K562 (cell line): ENCODE results near the gene MEA1. TPM values are rescaled to one million over a fixed set of nuclear protein-coding genes. Genes with fewer than 3 reads are reported as not detected.

Source experiments
- ATAC-seq: fragments of 200-7000 bp; cut with Tn5 transposase; 3 replicates; pipeline ENCODE4 v1.9.1; 2020; ENCODE audit warnings: moderate library complexity
- BruUV-seq: library from RNA; stranded (reverse); fragments of 400-500 nt; replicated peaks from 2 replicates; lab custom pipeline; 2021; lab: Mats Ljungman, UMichigan
- CTCF ChIA-PET: fragments of 300-600 bp; formaldehyde crosslinking; extraction: SDS; loops from one replicate; lab custom pipeline; 2021; ENCODE audit warnings: low intra/inter-chr PET ratio; lab: Yijun Ruan, JAX
- POLR2A ChIA-PET: fragments of 300-600, 350-650 bp; sonication (Branson Sonifier 250); formaldehyde crosslinking; extraction: SDS; loops from one replicate; lab custom pipeline; 2021; ENCODE audit warnings: antibody characterized with exemption, inconsistent platforms; lab: Yijun Ruan, JAX
- DNase-seq, 4 experiments: peaks; one replicate each; pipeline versions ENCODE4 v3.0.0 to v3.0.0-alpha.2; 2011 to 2018; ENCODE audit warnings: low spot score in 3 of 4, mixed read lengths in 3 of 4; ENCODE audit errors: extremely low read depth in 1 of 4
- FAIRE-seq: peaks from 2 replicates; lab custom pipeline; 2011; peaks lifted over from hg19 to GRCh38; lab: Jason Lieb, UNC
- H2AFZ ChIP-seq: 2 replicates; pipeline ENCODE4 v1.6.0; 2011; ENCODE audit warnings: low read depth, low read length, control low read depth, inconsistent platforms
- H3K27ac ChIP-seq: fragments of 200-600 bp; 3 replicates; pipeline ENCODE4 v1.8.0; 2011; ENCODE audit warnings: low read depth, mild to moderate bottlenecking, control low read depth, inconsistent platforms, low read length, moderate library complexity, mixed read lengths; ENCODE audit errors: extremely low read depth
- H3K27me3 ChIP-seq, 2 experiments: fragments of 300-600 bp in 1 of 2; 2 replicates in 1 of 2; 3 replicates in 1 of 2; pipeline versions ENCODE4 v1.6.0 to v1.8.0; 2011; ENCODE audit warnings: inconsistent platforms in 2 of 2, low read length in 2 of 2, mild to moderate bottlenecking in 1 of 2, mixed read lengths in 1 of 2, moderate library complexity in 1 of 2; ENCODE audit not compliant: control insufficient read depth in 2 of 2, insufficient read depth in 2 of 2
- H3K36me3 ChIP-seq: fragments of 300-600 bp; 3 replicates; pipeline ENCODE4 v1.8.0; 2011; ENCODE audit warnings: mild to moderate bottlenecking, low read length, inconsistent platforms; ENCODE audit not compliant: control insufficient read depth, insufficient read depth
- H3K4me1 ChIP-seq, 2 experiments: fragments of 200-600 bp in 1 of 2; replicated peaks in 1 of 2; 2 replicates in 1 of 2; 3 replicates in 1 of 2; pipeline versions ENCODE4 v1.5.1 to v1.8.0; 2011; ENCODE audit warnings: inconsistent platforms in 2 of 2, low read length in 2 of 2, mild to moderate bottlenecking in 1 of 2, mixed read lengths in 1 of 2, moderate library complexity in 1 of 2; ENCODE audit not compliant: control insufficient read depth in 2 of 2, insufficient read depth in 2 of 2
- H3K4me2 ChIP-seq: 2 replicates; pipeline ENCODE4 v1.6.1; 2011; ENCODE audit warnings: low read length, control low read depth, inconsistent platforms, mixed read lengths; ENCODE audit not compliant: insufficient read depth
- H3K4me3 ChIP-seq: fragments of 200-600 bp; sonication (generic), shearing (Covaris generic); 2 replicates; pipeline ENCODE4 v1.5.1; 2016; ENCODE audit warnings: control low read depth, inconsistent platforms
- H3K79me2 ChIP-seq: fragments of 200-600 bp; 3 replicates; pipeline ENCODE4 v1.8.0; 2011; ENCODE audit warnings: low read length, inconsistent platforms; ENCODE audit not compliant: control insufficient read depth, insufficient read depth
- H3K9ac ChIP-seq, 2 experiments: 2 replicates each; pipeline versions ENCODE4 v1.6.0 to v1.6.1; 2011; ENCODE audit warnings: low read depth in 2 of 2, low read length in 2 of 2, control low read depth in 1 of 2, inconsistent platforms in 1 of 2, mild to moderate bottlenecking in 1 of 2, mixed read lengths in 1 of 2; ENCODE audit not compliant: insufficient read depth in 1 of 2
- H3K9me1 ChIP-seq: one replicate; pipeline ENCODE4 v1.6.0; 2011; ENCODE audit warnings: inconsistent platforms, mild to moderate bottlenecking, low read length, moderate library complexity; ENCODE audit not compliant: control insufficient read depth, insufficient read depth
- H3K9me3 ChIP-seq: replicated peaks from 2 replicates; pipeline ENCODE4 v1.5.1; 2011; ENCODE audit warnings: low read depth, low read length, inconsistent platforms; ENCODE audit not compliant: control insufficient read depth, insufficient read depth
- H4K20me1 ChIP-seq: replicated peaks from 2 replicates; pipeline ENCODE4 v1.6.1; 2011; ENCODE audit warnings: low read length, inconsistent platforms, mixed read lengths; ENCODE audit not compliant: control insufficient read depth, insufficient read depth
- WGBS: fragments of 100-300 bp; shearing (Covaris generic); methylation state at CpG from one replicate; pipeline ENCODE4 v1.1.6; 2016; ENCODE audit warnings: low coverage, mixed read lengths; ENCODE audit not compliant: insufficient coverage; ENCODE audit errors: missing lambda C conversion rate; 5-methylcytosine and 5-hydroxymethylcytosine counted together
- in situ Hi-C: fragments of 300-500 bp; cut with MboI; formaldehyde crosslinking; loops from 4 replicates; pipeline ENCODE4 v1.15.0; 2018; ENCODE audit warnings: inconsistent platforms, mixed read lengths
- intact Hi-C: fragments of 100-400 bp; cut with micrococcal nuclease; formaldehyde crosslinking; loops from 2 replicates; pipeline ENCODE4 v1.14.2; 2022
- polyA plus RNA-seq, 8 experiments: library from polyadenylated mRNA; depleted of rRNA in 4 of 8; stranded (reverse) in 5 of 8; unstranded in 3 of 8; fragments of >200 nt; fragmentation: Nextera tagmentation in 2 of 8; fragmentation: Illumina TruSeq in 1 of 8; extraction: Ambion mirVana in 2 of 8; extraction: Trizol in 1 of 8; gene quantifications; 2 replicates each; pipeline versions ENCODE4 v1.2.1 to v1.2.3, GENCODE V29; 2011 to 2014; ENCODE audit warnings: inconsistent platforms in 1 of 8, missing spikeins in 1 of 8
- total RNA-seq, 7 experiments: library from RNA; depleted of rRNA in 6 of 7; stranded (reverse); fragments of >200 nt in 6 of 7; fragmentation: Illumina TruSeq in 2 of 7; extraction: Trizol in 2 of 7; gene quantifications; 2 replicates each; pipeline versions ENCODE4 v1.2.1 to v1.2.3, GENCODE V29; 2011 to 2021; ENCODE audit warnings: low replicate concordance in 1 of 7
- TF ChIP-seq, protein P1 (sequence below): fragments of 450-650 bp; IDR thresholded peaks from 2 replicates; pipeline ENCODE4 v1.6.1; 2016; ENCODE audit warnings: low read depth

MEA1 gene
- total and polyA plus RNA-seq, 9 of the 15 experiments (the other 6 are each of a cell fraction or from before 2014, with no cell fraction given) = 86.8 to 210 (median 152) TPM

DNA sequence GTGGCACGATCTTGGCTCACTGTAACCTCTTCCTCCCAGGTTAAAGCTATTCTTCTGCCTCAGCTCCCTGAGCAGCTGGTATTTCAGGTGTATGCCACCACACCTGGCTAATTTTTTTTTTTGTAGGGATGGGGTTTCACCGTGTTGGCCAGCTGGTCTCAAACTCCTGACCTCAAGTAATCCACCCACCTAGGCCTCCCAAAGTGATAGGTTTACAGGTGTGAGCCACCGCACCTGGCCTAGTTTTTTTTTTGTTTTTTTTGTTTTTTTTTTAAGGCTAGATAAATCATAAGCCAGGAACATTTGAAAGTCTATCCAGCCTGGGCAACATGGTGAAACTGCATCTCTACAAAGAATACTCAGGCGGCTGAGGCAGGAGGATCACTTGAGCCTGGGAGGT lies 18.6 kb upstream of the MEA1 start:
- TF ChIP-seq, protein P1, sequence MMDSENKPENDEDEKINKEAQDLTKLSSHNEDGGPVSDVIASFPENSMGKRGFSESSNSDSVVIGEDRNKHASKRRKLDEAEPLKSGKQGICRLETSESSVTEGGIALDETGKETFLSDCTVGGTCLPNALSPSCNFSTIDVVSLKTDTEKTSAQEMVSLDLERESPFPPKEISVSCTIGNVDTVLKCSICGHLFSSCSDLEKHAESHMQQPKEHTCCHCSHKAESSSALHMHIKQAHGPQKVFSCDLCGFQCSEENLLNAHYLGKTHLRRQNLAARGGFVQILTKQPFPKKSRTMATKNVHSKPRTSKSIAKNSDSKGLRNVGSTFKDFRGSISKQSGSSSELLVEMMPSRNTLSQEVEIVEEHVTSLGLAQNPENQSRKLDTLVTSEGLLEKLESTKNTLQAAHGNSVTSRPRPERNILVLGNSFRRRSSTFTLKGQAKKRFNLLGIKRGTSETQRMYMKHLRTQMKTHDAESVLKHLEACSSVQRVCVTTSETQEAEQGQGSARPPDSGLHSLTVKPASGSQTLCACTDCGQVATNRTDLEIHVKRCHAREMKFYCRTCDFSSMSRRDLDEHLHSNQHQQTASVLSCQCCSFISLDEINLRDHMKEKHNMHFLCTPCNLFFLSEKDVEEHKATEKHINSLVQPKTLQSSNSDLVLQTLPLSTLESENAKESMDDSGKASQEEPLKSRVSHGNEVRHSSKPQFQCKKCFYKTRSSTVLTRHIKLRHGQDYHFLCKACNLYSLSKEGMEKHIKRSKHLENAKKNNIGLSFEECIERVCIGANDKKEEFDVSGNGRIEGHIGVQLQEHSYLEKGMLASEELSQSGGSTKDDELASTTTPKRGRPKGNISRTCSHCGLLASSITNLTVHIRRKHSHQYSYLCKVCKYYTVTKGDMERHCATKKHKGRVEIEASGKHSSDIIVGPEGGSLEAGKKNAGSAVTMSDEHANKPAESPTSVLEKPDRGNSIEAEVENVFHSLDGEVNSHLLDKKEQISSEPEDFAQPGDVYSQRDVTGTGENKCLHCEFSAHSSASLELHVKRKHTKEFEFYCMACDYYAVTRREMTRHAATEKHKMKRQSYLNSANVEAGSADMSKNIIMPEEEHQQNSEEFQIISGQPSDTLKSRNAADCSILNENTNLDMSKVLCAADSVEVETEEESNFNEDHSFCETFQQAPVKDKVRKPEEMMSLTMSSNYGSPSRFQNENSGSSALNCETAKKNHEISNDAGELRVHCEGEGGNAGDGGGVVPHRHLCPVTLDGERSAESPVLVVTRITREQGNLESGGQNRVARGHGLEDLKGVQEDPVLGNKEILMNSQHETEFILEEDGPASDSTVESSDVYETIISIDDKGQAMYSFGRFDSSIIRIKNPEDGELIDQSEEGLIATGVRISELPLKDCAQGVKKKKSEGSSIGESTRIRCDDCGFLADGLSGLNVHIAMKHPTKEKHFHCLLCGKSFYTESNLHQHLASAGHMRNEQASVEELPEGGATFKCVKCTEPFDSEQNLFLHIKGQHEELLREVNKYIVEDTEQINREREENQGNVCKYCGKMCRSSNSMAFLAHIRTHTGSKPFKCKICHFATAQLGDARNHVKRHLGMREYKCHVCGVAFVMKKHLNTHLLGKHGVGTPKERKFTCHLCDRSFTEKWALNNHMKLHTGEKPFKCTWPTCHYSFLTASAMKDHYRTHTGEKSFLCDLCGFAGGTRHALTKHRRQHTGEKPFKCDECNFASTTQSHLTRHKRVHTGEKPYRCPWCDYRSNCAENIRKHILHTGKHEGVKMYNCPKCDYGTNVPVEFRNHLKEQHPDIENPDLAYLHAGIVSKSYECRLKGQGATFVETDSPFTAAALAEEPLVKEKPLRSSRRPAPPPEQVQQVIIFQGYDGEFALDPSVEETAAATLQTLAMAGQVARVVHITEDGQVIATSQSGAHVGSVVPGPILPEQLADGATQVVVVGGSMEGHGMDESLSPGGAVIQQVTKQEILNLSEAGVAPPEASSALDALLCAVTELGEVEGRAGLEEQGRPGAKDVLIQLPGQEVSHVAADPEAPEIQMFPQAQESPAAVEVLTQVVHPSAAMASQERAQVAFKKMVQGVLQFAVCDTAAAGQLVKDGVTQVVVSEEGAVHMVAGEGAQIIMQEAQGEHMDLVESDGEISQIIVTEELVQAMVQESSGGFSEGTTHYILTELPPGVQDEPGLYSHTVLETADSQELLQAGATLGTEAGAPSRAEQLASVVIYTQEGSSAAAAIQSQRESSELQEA = no peak
- no peaks in the 10 kb centered on the region for H3K79me2 ChIP-seq
- no peak overlapping the region for H3K4me2 ChIP-seq
- DNase-seq (no peak), ATAC-seq (no peak), FAIRE-seq (no peak)
- intact Hi-C loops (no loop called here), in situ Hi-C loops (no loop called here)
- no peaks in the 10 kb centered on the region for H3K4me1 ChIP-seq
- no peaks in the 10 kb centered on the region; the same call in 1 of the 2 replicates for H4K20me1 ChIP-seq
- ChIA-PET POLR2A (interaction anchor here (0.6 to 5.7 kb wide), 7 partner anchors 8 to 109 kb away, joined by 3 to 22 read pairs (median 4); partner anchors contain the start of genes CUL7 and RRP36), CTCF (no interaction called here)
- no peak overlapping the region for H3K4me3 ChIP-seq
- WGBS = 82% methylated on average over 4 of the region's 4 CpGs
- peaks cover 71% of the 10 kb centered on the region for H3K36me3 ChIP-seq
- no peak overlapping the region for H3K27ac ChIP-seq
- no peaks in the 10 kb centered on the region for H3K9me1 ChIP-seq
- no peaks in the 10 kb centered on the region for H3K27me3 ChIP-seq
- no peaks in the 10 kb centered on the region for H3K9me3 ChIP-seq
- no peak overlapping the region for H2AFZ ChIP-seq
- BruUV-seq = no TSS peak
- H3K9ac ChIP-seq = no peak overlapping the region
